Activated T-cell treated with anti-CD3 and anti-CD28 coated beads, Interleukin-2, amount 50 U/mL, for 24 hours (primary cell): Measurements from ENCODE around the gene CCDC8.

ENCODE experiments used
- DNase-seq: peaks from one replicate; pipeline ENCODE4 v3.0.0-alpha.2; 2020
- H3K27ac Mint-ChIP-seq: 2 replicates; pipeline ENCODE4 v1.8.0; 2020; ENCODE audit warnings: mild to moderate bottlenecking, mixed read lengths
- H3K27me3 Mint-ChIP-seq: 2 replicates; pipeline ENCODE4 v1.8.0; 2020; ENCODE audit warnings: mixed read lengths
- H3K36me3 Mint-ChIP-seq: 2 replicates; pipeline ENCODE4 v1.8.0; 2020; ENCODE audit warnings: low read depth, mixed read lengths
- H3K4me1 Mint-ChIP-seq: 2 replicates; pipeline ENCODE4 v1.8.0; 2020; ENCODE audit warnings: low read depth, mixed read lengths
- H3K4me3 Mint-ChIP-seq: 2 replicates; pipeline ENCODE4 v1.8.0; 2020; ENCODE audit warnings: mild to moderate bottlenecking, moderate library complexity, mixed read lengths
- H3K9me3 Mint-ChIP-seq: 2 replicates; pipeline ENCODE4 v1.8.0; 2020; ENCODE audit warnings: mixed read lengths

Gene CCDC8, protein sequence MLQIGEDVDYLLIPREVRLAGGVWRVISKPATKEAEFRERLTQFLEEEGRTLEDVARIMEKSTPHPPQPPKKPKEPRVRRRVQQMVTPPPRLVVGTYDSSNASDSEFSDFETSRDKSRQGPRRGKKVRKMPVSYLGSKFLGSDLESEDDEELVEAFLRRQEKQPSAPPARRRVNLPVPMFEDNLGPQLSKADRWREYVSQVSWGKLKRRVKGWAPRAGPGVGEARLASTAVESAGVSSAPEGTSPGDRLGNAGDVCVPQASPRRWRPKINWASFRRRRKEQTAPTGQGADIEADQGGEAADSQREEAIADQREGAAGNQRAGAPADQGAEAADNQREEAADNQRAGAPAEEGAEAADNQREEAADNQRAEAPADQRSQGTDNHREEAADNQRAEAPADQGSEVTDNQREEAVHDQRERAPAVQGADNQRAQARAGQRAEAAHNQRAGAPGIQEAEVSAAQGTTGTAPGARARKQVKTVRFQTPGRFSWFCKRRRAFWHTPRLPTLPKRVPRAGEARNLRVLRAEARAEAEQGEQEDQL

DNA sequence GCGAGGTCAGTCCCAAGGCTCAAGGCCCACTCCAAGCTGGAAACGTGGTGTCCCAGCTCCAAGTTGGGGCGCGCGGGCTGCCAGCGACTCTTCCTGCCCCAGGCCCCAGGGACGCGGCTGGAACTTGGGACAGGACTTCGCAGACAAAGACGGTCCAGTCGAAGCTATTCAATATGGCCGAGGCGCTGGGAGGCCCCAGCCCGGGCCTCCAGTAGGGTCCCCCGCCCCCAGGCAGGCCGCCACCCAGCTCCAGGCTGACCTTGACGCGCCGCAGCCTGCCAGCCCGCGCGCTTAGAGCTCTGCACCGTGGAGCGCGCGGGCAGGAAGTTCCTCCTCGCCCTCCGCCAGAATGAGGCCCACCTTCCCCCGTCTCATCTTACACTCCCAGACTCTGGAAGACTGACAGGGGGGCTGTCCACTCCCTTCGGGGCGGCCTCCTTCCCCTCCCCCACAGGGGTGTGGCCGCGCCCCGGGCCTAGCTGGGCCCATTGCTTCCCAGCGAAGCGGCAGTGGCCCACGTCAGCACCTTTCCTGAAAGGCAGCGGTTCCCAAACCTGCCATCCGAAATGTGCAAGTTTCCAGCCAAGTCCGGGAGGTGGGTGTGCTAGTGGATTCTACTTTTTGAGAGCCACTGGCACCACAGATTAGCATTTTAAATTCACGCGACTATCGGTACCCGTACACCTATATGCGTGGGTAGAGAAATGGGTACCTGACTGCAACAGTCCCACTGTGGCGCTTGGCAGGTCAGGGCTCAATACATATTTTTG lies at the start of gene CCDC8:
Gene CCDC8 (minus strand): TSS at position 303 of the 770 bp plus-strand sequence. CDS start 754 bp downstream, outside the sequence.
- Mint-ChIP-seq H3K4me1 (peaks cover 11% of the 10 kb centered on the region), H3K27me3 (peaks cover 87% of the 10 kb centered on the region), H3K36me3 (no peaks in the 10 kb centered on the region), H3K4me3 (no peak within 1 kb of the TSS), H3K9me3 (no peaks in the 10 kb centered on the region), H3K27ac (no peak within 1 kb of the TSS)
- no peak for DNase-seq

DNA sequence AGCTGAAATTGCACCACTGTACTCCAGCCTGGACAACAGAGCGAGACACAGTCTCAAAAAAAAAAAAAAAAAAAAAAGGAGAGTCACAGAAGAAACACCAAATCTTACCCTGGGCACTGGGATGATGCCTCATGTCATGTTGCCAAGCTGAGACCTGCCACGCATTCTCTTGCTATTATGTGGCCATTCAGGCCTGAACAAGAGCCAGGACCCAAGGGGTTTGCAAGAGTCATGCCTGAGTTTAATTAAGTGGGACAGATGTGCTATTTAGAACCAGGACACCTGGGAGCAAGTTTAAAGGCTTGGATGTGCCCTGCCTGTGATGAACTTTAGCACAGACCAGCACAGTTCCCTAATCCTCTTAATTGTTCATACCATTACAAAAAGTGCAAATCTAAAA lies 48.2 kb upstream of the CCDC8 start:
- H3K4me3 Mint-ChIP-seq, result no peak overlapping the region
- no peaks in the 10 kb centered on the region for H3K9me3 Mint-ChIP-seq
- DNase-seq, result no peak
- no peak overlapping the region for H3K27ac Mint-ChIP-seq
- H3K4me1 Mint-ChIP-seq, result peaks cover 4% of the 10 kb centered on the region
- peaks cover 45% of the 10 kb centered on the region for H3K27me3 Mint-ChIP-seq
- H3K36me3 Mint-ChIP-seq, result no peaks in the 10 kb centered on the region

DNA sequence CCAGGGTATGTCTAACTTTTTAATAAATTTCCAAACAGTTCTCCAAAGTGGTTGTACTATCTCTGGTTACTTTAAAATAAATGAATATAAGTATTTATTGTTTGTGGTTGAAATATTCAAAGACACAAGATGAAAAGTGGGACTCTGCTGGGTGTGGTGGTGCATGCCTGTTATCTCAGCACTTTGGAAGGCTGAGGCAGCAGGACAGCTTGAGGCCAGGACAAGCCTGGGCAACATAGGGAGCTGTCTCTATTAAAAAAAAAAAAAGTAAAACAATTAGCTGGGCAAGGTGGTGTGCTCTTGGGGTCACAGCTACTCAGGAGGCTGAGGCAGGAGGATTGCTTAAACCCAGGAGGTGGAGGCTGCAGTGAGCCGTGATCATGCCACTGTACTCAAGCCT lies 47.6 kb upstream of the CCDC8 start:
- H3K4me1 Mint-ChIP-seq, result no peaks in the 10 kb centered on the region
- H3K27me3 Mint-ChIP-seq, result peaks cover 45% of the 10 kb centered on the region
- H3K4me3 Mint-ChIP-seq, result no peak overlapping the region
- no peaks in the 10 kb centered on the region for H3K9me3 Mint-ChIP-seq
- no peaks in the 10 kb centered on the region for H3K36me3 Mint-ChIP-seq
- DNase-seq, result no peak
- no peak overlapping the region for H3K27ac Mint-ChIP-seq

DNA sequence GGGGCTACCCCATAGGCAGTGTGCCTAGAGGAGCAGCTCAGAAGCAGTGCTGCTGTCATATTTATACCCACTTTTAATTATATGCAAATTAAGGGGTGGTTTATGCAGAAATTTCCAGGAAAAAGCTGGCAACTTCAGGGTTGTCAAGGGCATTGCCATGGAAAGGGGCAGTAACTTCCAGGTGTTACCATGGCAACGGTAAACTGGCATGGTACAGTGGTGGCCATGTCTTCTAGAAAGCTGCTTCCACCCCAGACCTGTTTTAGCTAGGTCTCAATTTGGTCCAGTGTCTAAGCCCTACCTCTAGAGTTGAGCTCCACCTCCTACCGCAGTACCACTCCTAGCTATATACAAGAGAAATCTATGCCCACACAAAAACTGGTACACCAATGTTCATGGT lies 46.7 kb upstream of the CCDC8 start:
- Mint-ChIP-seq H3K36me3 (no peaks in the 10 kb centered on the region), H3K27ac (no peak overlapping the region), H3K27me3 (peaks cover 42% of the 10 kb centered on the region), H3K9me3 (no peaks in the 10 kb centered on the region), H3K4me3 (no peak overlapping the region), H3K4me1 (no peaks in the 10 kb centered on the region)
- DNase-seq, result no peak

DNA sequence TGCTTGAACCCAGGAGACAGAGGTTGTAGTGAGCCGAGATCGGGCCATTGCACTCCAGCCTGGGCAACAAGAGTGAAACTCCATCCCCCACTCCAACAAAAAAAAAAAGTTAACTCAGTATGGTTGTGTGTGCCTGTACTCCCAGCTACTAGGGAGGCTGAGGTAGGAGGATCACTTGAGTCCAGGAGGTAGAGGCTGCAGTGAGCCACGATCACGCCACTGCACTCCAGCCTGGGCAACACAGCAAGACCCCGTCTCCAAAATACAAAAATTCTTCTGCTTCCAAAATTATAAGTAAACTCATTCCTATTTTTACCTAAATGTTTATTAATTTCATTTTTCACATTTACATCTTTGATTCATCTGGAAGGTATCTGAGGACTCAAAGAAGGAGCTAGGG lies 43.6 kb upstream of the CCDC8 start:
- Mint-ChIP-seq H3K27ac (no peak overlapping the region), H3K9me3 (no peaks in the 10 kb centered on the region), H3K27me3 (peaks cover 44% of the 10 kb centered on the region), H3K4me3 (no peak overlapping the region), H3K4me1 (no peaks in the 10 kb centered on the region), H3K36me3 (no peaks in the 10 kb centered on the region)
- no peak for DNase-seq

DNA sequence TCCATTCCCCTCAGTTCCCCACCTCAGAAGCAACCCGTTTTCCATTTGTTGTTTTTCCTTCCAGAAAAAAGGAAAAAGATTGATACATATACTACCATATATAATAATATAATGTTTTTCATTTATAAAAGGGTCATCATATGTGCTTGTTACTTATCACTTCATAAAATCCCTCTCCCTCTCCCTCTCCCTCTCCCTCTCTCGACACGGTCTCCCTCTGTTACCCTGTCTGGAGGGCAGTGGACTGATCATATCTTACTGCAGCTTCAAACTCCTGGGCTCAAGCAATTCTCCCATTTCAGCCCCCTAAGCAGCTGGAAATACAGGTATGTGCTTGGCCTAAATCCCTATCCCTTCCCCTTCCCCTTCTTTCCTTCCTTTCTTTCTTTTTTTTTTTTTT lies 40.9 kb upstream of the CCDC8 start:
- peaks cover 51% of the 10 kb centered on the region for H3K27me3 Mint-ChIP-seq
- no peak overlapping the region for H3K27ac Mint-ChIP-seq
- H3K4me3 Mint-ChIP-seq, result no peak overlapping the region
- H3K36me3 Mint-ChIP-seq, result no peaks in the 10 kb centered on the region
- H3K4me1 Mint-ChIP-seq, result no peaks in the 10 kb centered on the region
- DNase-seq, result no peak
- peaks cover 7% of the 10 kb centered on the region for H3K9me3 Mint-ChIP-seq

DNA sequence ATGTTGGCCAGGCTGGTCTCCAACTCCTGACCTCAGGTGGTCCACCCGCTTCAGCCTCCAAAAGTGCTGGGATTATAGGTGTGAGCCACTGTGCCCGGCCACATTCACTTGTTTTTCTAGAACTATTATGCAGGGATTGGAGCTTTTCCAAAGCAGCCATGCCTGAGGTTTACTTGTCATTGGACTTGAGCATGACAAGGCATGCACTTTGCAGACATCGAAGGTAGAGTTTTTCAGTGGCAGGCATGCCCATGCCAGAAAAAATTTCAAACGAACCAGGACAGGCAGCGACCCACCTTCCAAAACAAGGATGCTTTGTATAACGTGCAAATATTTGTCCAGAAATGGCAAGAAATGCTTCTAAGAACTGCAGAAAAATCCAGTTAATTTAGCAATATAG lies 40.3 kb upstream of the CCDC8 start:
- no peak overlapping the region for H3K27ac Mint-ChIP-seq
- DNase-seq, result no peak
- H3K4me3 Mint-ChIP-seq, result no peak overlapping the region
- H3K4me1 Mint-ChIP-seq, result no peaks in the 10 kb centered on the region
- H3K9me3 Mint-ChIP-seq, result peaks cover 8% of the 10 kb centered on the region
- H3K36me3 Mint-ChIP-seq, result no peaks in the 10 kb centered on the region
- H3K27me3 Mint-ChIP-seq, result peaks cover 49% of the 10 kb centered on the region

DNA sequence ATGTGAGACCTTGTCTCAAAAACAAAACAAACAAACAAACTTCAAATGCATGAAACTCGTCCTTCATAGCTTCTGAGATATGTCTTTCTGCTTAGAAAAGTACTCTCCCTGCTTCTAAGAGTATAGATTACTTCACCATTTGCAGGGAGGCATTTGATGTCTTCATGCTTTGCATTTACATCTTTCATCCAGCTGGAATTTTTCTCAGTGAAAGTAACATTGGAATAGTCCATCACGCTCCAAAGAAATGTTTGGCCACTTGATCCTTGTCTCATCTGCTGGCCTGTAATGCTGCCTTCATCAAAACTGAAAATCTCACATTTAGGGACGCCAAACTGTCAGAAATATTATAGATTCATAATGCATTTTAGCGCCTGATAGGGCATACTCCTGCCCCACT lies 38.8 kb upstream of the CCDC8 start:
- no peaks in the 10 kb centered on the region for H3K4me1 Mint-ChIP-seq
- no peak overlapping the region for H3K27ac Mint-ChIP-seq
- no peak for DNase-seq
- peaks cover 51% of the 10 kb centered on the region for H3K27me3 Mint-ChIP-seq
- no peak overlapping the region for H3K4me3 Mint-ChIP-seq
- H3K9me3 Mint-ChIP-seq, result peaks cover 8% of the 10 kb centered on the region
- no peaks in the 10 kb centered on the region for H3K36me3 Mint-ChIP-seq

DNA sequence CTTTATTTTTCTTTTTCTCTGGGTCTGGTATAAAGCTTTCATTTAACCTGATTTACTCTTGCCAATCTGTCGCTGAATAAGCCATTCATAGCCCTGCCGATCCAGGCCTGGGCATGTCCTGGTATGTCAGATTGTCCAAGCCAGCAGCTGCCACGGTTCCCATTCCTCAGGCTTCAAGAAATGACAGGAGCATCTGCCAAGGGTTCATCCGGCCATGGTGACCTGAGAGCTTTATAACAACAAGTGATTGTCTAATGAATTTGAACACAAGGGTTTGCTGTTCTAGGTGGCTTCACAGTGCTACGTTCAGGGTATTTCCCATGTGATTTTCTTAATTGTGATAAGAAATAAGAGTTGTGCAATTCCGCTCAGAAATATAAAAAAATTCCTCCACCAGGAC lies 38.0 kb upstream of the CCDC8 start:
- Mint-ChIP-seq H3K4me3 (no peak overlapping the region), H3K36me3 (no peaks in the 10 kb centered on the region), H3K27ac (no peak overlapping the region), H3K9me3 (peaks cover 8% of the 10 kb centered on the region), H3K4me1 (no peaks in the 10 kb centered on the region), H3K27me3 (peaks cover 50% of the 10 kb centered on the region)
- no peak for DNase-seq

DNA sequence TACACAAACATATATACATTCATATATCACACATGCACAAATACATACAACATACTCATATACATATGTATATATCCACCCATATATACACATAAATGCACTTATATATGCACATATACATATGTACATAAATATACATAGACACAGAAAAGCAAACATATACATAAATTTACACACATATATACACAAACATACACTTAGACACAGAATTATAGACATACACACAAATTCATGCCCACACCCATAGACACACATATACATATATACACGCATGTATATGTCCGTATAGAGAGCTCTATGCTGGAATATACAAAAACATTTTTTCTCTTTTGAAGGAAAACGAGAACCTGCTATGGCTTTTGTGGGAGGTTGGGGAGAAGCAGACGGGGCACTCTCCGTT lies 37.4 kb upstream of the CCDC8 start:
- no peak overlapping the region for H3K4me3 Mint-ChIP-seq
- H3K27me3 Mint-ChIP-seq, result peaks cover 52% of the 10 kb centered on the region
- no peak overlapping the region for H3K27ac Mint-ChIP-seq
- H3K4me1 Mint-ChIP-seq, result no peaks in the 10 kb centered on the region
- DNase-seq, result no peak
- H3K9me3 Mint-ChIP-seq, result peaks cover 8% of the 10 kb centered on the region
- no peaks in the 10 kb centered on the region for H3K36me3 Mint-ChIP-seq

DNA sequence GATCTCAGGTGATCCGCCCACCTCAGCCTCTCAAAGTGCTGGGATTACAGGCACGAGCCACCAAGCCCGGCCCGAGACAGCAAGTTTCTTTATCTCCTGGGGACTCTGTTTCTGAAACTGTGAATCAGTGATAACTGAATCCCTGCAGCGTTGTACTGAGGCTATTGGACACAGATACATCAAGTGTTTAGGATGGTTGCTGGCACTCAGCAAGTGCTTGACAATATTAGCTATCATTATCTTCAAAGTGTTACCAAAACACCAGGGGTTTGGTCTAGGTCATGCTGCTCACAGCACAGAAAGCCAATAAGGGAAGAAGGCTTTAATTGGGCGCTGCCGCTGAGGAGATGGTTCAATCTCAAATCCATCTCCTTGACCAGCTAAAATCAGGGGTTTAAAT lies 35.9 kb upstream of the CCDC8 start:
- DNase-seq, result no peak
- peaks cover 8% of the 10 kb centered on the region for H3K9me3 Mint-ChIP-seq
- no peak overlapping the region for H3K27ac Mint-ChIP-seq
- H3K36me3 Mint-ChIP-seq, result no peaks in the 10 kb centered on the region
- H3K27me3 Mint-ChIP-seq, result peaks cover 46% of the 10 kb centered on the region
- no peaks in the 10 kb centered on the region for H3K4me1 Mint-ChIP-seq
- H3K4me3 Mint-ChIP-seq, result no peak overlapping the region

DNA sequence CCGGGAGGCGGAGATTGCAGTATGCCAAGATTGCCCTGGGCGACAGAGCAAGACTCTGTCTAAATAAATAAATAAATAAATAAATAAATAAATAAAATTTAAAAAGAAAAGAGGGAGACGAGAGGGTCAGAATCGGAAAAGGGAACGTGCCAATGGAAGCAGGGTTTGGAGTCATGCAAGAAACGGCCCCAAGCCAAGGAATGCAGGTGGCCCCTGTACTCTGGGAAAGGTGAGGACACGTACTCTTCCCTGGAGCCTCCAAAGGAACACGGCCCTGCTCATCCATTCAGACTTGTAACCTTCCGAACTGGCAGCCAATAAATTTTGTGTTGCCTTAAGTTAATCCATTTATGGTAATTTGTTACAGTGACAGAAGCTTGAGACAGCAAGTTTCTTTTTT lies 35.2 kb upstream of the CCDC8 start:
- no peak for DNase-seq
- H3K36me3 Mint-ChIP-seq, result no peaks in the 10 kb centered on the region
- H3K27ac Mint-ChIP-seq, result no peak overlapping the region
- H3K4me1 Mint-ChIP-seq, result no peaks in the 10 kb centered on the region
- no peak overlapping the region for H3K4me3 Mint-ChIP-seq
- H3K9me3 Mint-ChIP-seq, result peaks cover 8% of the 10 kb centered on the region
- peaks cover 45% of the 10 kb centered on the region for H3K27me3 Mint-ChIP-seq

DNA sequence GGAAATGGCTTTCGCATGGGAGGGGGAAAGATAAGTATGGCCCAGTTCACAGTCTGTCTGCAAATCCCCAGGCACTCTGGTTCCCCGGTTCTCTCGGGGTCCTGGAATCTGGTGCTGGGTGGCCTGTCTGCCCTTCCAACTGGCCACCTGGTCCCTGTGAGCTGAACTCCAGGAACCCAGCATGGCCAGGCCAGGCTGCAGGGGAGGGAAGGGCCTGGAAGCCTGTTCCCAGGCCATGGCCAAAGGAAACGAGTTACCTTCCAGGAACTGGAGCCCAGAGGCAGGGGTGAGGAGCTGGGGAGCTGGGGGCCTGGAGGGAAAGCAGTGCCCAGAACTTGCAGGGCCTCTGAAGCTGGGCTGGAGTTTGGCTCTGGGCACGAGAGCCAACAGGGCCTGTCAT lies 34.5 kb upstream of the CCDC8 start:
- peaks cover 8% of the 10 kb centered on the region for H3K9me3 Mint-ChIP-seq
- no peak overlapping the region for H3K27ac Mint-ChIP-seq

DNA sequence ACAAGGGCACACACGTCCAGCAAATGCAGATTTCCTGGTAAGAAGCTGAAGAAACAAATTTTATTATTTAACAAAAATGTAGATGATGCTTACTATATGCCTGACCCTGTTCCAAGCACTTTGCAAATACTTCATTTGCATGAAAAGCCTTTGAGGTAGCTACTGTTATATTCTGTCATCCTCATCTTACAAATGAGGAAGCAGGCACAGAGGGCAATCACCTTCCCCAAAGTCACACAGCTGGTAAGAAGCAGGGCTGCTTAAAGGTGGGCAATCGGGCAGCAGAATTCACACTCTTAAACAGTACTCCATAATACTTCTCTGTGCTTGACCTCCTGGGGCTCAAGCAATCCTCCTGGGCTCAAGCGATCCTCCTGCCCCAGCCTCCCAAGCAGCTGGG lies 33.6 kb upstream of the CCDC8 start:
- peaks cover 2% of the 10 kb centered on the region for H3K4me1 Mint-ChIP-seq
- no peak overlapping the region for H3K27ac Mint-ChIP-seq
- no peaks in the 10 kb centered on the region for H3K36me3 Mint-ChIP-seq
- DNase-seq, result no peak
- peaks cover 39% of the 10 kb centered on the region for H3K27me3 Mint-ChIP-seq
- no peak overlapping the region for H3K4me3 Mint-ChIP-seq
- H3K9me3 Mint-ChIP-seq, result peaks cover 8% of the 10 kb centered on the region

More for the DNA sequence above, 34.5 kb upstream of the CCDC8 start:
- Mint-ChIP-seq H3K27me3 (peaks cover 44% of the 10 kb centered on the region), H3K4me3 (no peak overlapping the region), H3K4me1 (peaks cover 2% of the 10 kb centered on the region), H3K36me3 (no peaks in the 10 kb centered on the region)
- no peak for DNase-seq

DNA sequence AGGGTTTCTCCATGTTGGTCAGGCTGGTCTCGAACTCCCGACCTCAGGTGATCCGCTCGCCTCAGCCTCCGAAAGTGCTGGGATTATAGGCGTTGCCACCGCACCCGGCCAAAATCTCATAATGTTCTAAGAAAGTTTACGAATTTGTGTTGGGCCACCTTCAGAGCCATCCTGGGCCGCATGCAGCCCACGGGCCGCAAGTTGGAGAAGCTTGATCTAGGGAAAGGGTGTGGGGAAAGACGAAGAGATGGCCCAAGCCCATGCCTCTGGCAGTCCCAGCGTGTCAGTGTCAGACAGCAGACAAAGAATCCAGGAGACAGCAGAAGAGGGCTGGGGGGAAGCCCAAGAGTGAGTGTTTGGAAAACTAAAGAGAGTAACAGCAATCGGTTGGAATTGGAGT lies 32.7 kb upstream of the CCDC8 start:
- Mint-ChIP-seq H3K9me3 (peaks cover 8% of the 10 kb centered on the region), H3K27ac (no peak overlapping the region), H3K4me1 (peaks cover 2% of the 10 kb centered on the region), H3K4me3 (no peak overlapping the region), H3K27me3 (peaks cover 30% of the 10 kb centered on the region), H3K36me3 (no peaks in the 10 kb centered on the region)
- DNase-seq, result no peak
